SK-N-SH treated with all-trans-retinoic acid at 6 μM for 48 hours (cell line): ENCODE data around the gene GCNA.
"Not testable (repeated sequence)": the region's sequence is repeated elsewhere in the genome, so short reads cannot be mapped to it uniquely, and the experiment has no call there.

Experiments used
- ATAC-seq: fragments of 200-7000 bp; cut with Tn5 transposase; 3 replicates; pipeline ENCODE4 v1.9.1; 2020; ENCODE audit warnings: mild to moderate bottlenecking, moderate library complexity
- ARNTL ChIP-seq: fragments of 450-650 bp; formaldehyde crosslinking; IDR thresholded peaks from 2 replicates; pipeline ENCODE4 v1.5.0; 2020; ENCODE audit warnings: low read depth, mild to moderate bottlenecking, moderate library complexity, borderline replicate concordance
- BACH2 ChIP-seq: fragments of 250-450 bp; sonication (Bioruptor Pico); IDR thresholded peaks from 2 replicates; pipeline ENCODE4 v1.9.0; 2021; ENCODE audit warnings: mild to moderate bottlenecking, borderline replicate concordance
- CREB5 ChIP-seq: fragments of 250-450 bp; sonication (Bioruptor Pico); IDR thresholded peaks from 2 replicates; pipeline ENCODE4 v1.5.1; 2020; ENCODE audit warnings: low read depth, mild to moderate bottlenecking, moderate library complexity
- CSRNP3 ChIP-seq: fragments of 250-450 bp; sonication (Bioruptor Pico); IDR thresholded peaks from 2 replicates; pipeline ENCODE4 v1.5.1; 2021; ENCODE audit warnings: mild to moderate bottlenecking, moderate library complexity
- ESRRG ChIP-seq: fragments of 250-450 bp; sonication (Bioruptor Pico); IDR thresholded peaks from 2 replicates; pipeline ENCODE4 v1.6.1; 2021; ENCODE audit warnings: mild to moderate bottlenecking
- GLIS3 ChIP-seq: fragments of 250-450 bp; sonication (Bioruptor Pico); IDR thresholded peaks from 2 replicates; pipeline ENCODE4 v1.5.0; 2020; ENCODE audit warnings: mild to moderate bottlenecking, moderate library complexity
- ISL1 ChIP-seq: fragments of 250-450 bp; sonication (Bioruptor Pico); IDR thresholded peaks from 2 replicates; pipeline ENCODE4 v2.1.2; 2022; ENCODE audit warnings: mild to moderate bottlenecking, moderate library complexity
- OSR1 ChIP-seq: fragments of 250-450 bp; sonication (Bioruptor Pico); IDR thresholded peaks from 2 replicates; pipeline ENCODE4 v1.8.0; 2022; ENCODE audit warnings: moderate library complexity, mild to moderate bottlenecking, inconsistent platforms
- PATZ1 ChIP-seq: fragments of 250-450 bp; sonication (Bioruptor Pico); IDR thresholded peaks from 2 replicates; pipeline ENCODE4 v1.8.0; 2020; ENCODE audit warnings: mild to moderate bottlenecking, moderate library complexity, borderline replicate concordance
- POU6F1 ChIP-seq: fragments of 250-450 bp; sonication (Bioruptor Pico); IDR thresholded peaks from 2 replicates; pipeline ENCODE4 v1.8.0; 2021; ENCODE audit warnings: low read depth, mild to moderate bottlenecking, moderate library complexity, borderline replicate concordance
- RARB ChIP-seq: fragments of 250-450 bp; sonication (Bioruptor Pico); IDR thresholded peaks from 2 replicates; pipeline ENCODE4 v1.8.0; 2021; ENCODE audit warnings: mild to moderate bottlenecking, moderate library complexity
- SNAI2 ChIP-seq: fragments of 250-450 bp; sonication (Bioruptor Pico); IDR thresholded peaks from 2 replicates; pipeline ENCODE4 v1.5.0; 2020; ENCODE audit warnings: mild to moderate bottlenecking, moderate library complexity
- TSHZ2 ChIP-seq: fragments of 250-450 bp; sonication (Bioruptor Pico); IDR thresholded peaks from 2 replicates; pipeline ENCODE4 v1.5.0; 2020; ENCODE audit warnings: mild to moderate bottlenecking, moderate library complexity
- ZC3H10 ChIP-seq: fragments of 250-450 bp; sonication (Bioruptor Pico); IDR thresholded peaks from 2 replicates; pipeline ENCODE4 v1.5.1; 2021; ENCODE audit warnings: mild to moderate bottlenecking, moderate library complexity
- ZFP3 ChIP-seq: fragments of 250-450 bp; sonication (Bioruptor Pico); IDR thresholded peaks from 2 replicates; pipeline ENCODE4 v1.5.0; 2020; ENCODE audit warnings: mild to moderate bottlenecking, moderate library complexity
- ZFP30 ChIP-seq: fragments of 450-650 bp; formaldehyde crosslinking; IDR thresholded peaks from 2 replicates; pipeline ENCODE4 v1.5.0; 2022; ENCODE audit warnings: mild to moderate bottlenecking, moderate library complexity
- ZNF565 ChIP-seq: fragments of 450-650 bp; formaldehyde crosslinking; conservative IDR thresholded peaks from 2 replicates; pipeline ENCODE4 v1.5.0; 2020; ENCODE audit warnings: low read depth, mild to moderate bottlenecking, moderate library complexity
- ZNF70 ChIP-seq: fragments of 450-650 bp; formaldehyde crosslinking; IDR thresholded peaks from 2 replicates; pipeline ENCODE4 v1.5.0; 2020; ENCODE audit warnings: mild to moderate bottlenecking, moderate library complexity

GCNA gene

GRCh38 chrX:71640002-71640401 lies 61.8 kb downstream of the GCNA start (continued):
- TF ChIP-seq ARNTL (CRISPR knock-in tag) = no peak

GRCh38 chrX:71644406-71644805 lies 66.2 kb downstream of the GCNA start:
- not testable (repeated sequence) for ATAC-seq

- peak; percentile 62; the same call in 2 of the 3 replicates for ATAC-seq
Measured at GRCh38 chrX:71650333-71650969, 72.2 kb downstream of the GCNA start.

GRCh38 chrX:71652405-71652804 lies 74.2 kb downstream of the GCNA start:
- no peak for TF ChIP-seq ZC3H10 (CRISPR knock-in tag)
- no peak for TF ChIP-seq PATZ1 (CRISPR knock-in tag)
- no peak for TF ChIP-seq CSRNP3
- no peak for TF ChIP-seq TSHZ2 (CRISPR knock-in tag)
- TF ChIP-seq RARB (CRISPR knock-in tag) = no peak
- TF ChIP-seq ZNF565 = no peak
- TF ChIP-seq SNAI2 (CRISPR knock-in tag) = no peak
- TF ChIP-seq ESRRG = no peak
- TF ChIP-seq GLIS3 (CRISPR knock-in tag) = no peak
- TF ChIP-seq ZFP30 (CRISPR knock-in tag) = no peak
- no peak for TF ChIP-seq ZNF70 (CRISPR knock-in tag)
- no peak for TF ChIP-seq BACH2 (CRISPR knock-in tag)
- TF ChIP-seq POU6F1 = no peak
- no peak for TF ChIP-seq ZFP3 (CRISPR knock-in tag)
- TF ChIP-seq CREB5 (CRISPR knock-in tag) = no peak
- TF ChIP-seq ISL1 = no peak
- ATAC-seq = peak; percentile 86

More at GRCh38 chrX:71650333-71650969, 72.2 kb downstream of the GCNA start:
- TF ChIP-seq CSRNP3 (no peak), SNAI2 (CRISPR knock-in tag) (no peak), ZC3H10 (CRISPR knock-in tag) (no peak), OSR1 (CRISPR knock-in tag) (no peak), ZNF70 (CRISPR knock-in tag) (no peak)
